GM21528 (cell line): ENCODE measurements around the gene DEUP1.

ENCODE experiments used
- ATAC-seq: cut with Tn5 transposase; IDR thresholded peaks from one replicate; pipeline ENCODE4 v1.9.1; 2021; ENCODE audit warnings: mild to moderate bottlenecking, moderate library complexity; ENCODE audit not compliant: unreplicated experiment, low FRiP score

Gene DEUP1

GRCh38 chr11:93474123-93474522 lies 143.6 kb downstream of the DEUP1 start:
- ATAC-seq, result no peak

- no peak for ATAC-seq
Measured at GRCh38 chr11:93476796-93477195, 146.3 kb downstream of the DEUP1 start.

- ATAC-seq, result no peak
Measured at GRCh38 chr11:93477684-93478234, 147.2 kb downstream of the DEUP1 start.

- ATAC-seq, result no peak
Measured at GRCh38 chr11:93478841-93479240, 148.3 kb downstream of the DEUP1 start.

- ATAC-seq, result no peak
Measured at GRCh38 chr11:93480256-93480655, 149.7 kb downstream of the DEUP1 start.

GRCh38 chr11:93480756-93481155 lies 150.2 kb downstream of the DEUP1 start:
- ATAC-seq, result no peak

GRCh38 chr11:93481279-93481678 lies 150.7 kb downstream of the DEUP1 start:
- no peak for ATAC-seq

GRCh38 chr11:93481696-93482095 lies 151.2 kb downstream of the DEUP1 start:
- no peak for ATAC-seq

- no peak for ATAC-seq
Measured at GRCh38 chr11:93482556-93482955, 152.0 kb downstream of the DEUP1 start.

GRCh38 chr11:93484716-93485115 lies 154.2 kb downstream of the DEUP1 start:
- ATAC-seq, result no peak

- ATAC-seq, result no peak
Measured at GRCh38 chr11:93485983-93486382, 155.4 kb downstream of the DEUP1 start.

- ATAC-seq, result no peak
Measured at GRCh38 chr11:93487032-93487483, 156.5 kb downstream of the DEUP1 start.
